ENCODE results near the gene DLD.

- TF ChIP-seq POLR2A (IDR thresholded peaks at IDR 0.05) (no peak), CTCF (IDR thresholded peaks at IDR 0.05) (no peak)
Measured at GRCh38 chr7:107843184-107843583, 47.8 kb upstream of the DLD start.
